Right cardiac atrium (tissue), 5 donors: ENCODE data around the gene PCP2. TPM values are rescaled to one million over a fixed set of nuclear protein-coding genes. Genes with fewer than 3 reads are reported as not detected.

Experiments
- ATAC-seq, 2 donors: fragments of 200-7000 bp; cut with Tn5 transposase; one replicate each; pipeline versions ENCODE4 v1.8.0 to v1.9.1; 2020; ENCODE audit warnings: moderate library complexity in 2 of 2, mild to moderate bottlenecking in 1 of 2
- DNase-seq, 3 donors: peaks; one replicate each; pipeline ENCODE4 v3.0.0-alpha.2; 2020
- H3K27ac ChIP-seq: one replicate; pipeline ENCODE4 v1.5.1; 2013; ENCODE audit warnings: mild to moderate bottlenecking, low read length, control low read depth, moderate library complexity
- H3K27me3 ChIP-seq: one replicate; pipeline ENCODE4 v1.6.1; 2013; ENCODE audit not compliant: control insufficient read depth, insufficient read depth
- H3K4me1 ChIP-seq: one replicate; pipeline ENCODE4 v1.6.1; 2013; ENCODE audit warnings: low read length; ENCODE audit not compliant: control insufficient read depth, insufficient read depth
- H3K4me3 ChIP-seq: one replicate; pipeline ENCODE4 v1.5.1; 2013; ENCODE audit warnings: low read length, control low read depth
- H3K9me3 ChIP-seq: one replicate; pipeline ENCODE4 v1.6.1; 2013; ENCODE audit warnings: low read length; ENCODE audit not compliant: control insufficient read depth
- WGBS: extraction: QIAGEN DNeasy Blood & Tissue Kit; methylation state at CpG from one replicate; pipeline ENCODE4 v1.1.7; 2013; 5-methylcytosine and 5-hydroxymethylcytosine counted together
- intact Hi-C, 4 donors: fragments of 100-400 bp; cut with DNase I; formaldehyde crosslinking; loops; one replicate each; pipeline versions ENCODE4 v1.11.0 to v1.14.0; 2022 to 2023
- microRNA-seq, 2 donors: library from miRNA; unstranded; fragments of <30 nt; microRNA quantifications; one replicate each; pipeline ENCODE4 v1.2.0, GENCODE V29; 2020 to 2021
- polyA plus RNA-seq: library from polyadenylated mRNA; stranded (reverse); fragments of 200-250 nt; gene quantifications from one replicate; pipeline ENCODE4 v1.2.3, GENCODE V29; 2013
- total RNA-seq, 4 donors: library from RNA; stranded (reverse); fragmentation: NEBNext Ultra II Directional; extraction: Animal tissue kit (Norgen Biotek cat#: 25700); gene quantifications; one replicate each; pipeline ENCODE4 v1.2.1, GENCODE V29; 2021
- donor health status: healthy with polysubstance abuse.
- donor health status: DM: no; HTN: yes; CAD: no.
- donor health status: DM: no; HTN: no; CAD: no.
- donor health status: DM: no; HTN: yes; CAD: no; lungs with severe emphysema.
- donor health status: DM: yes; HTN: yes; CAD: no.

Gene PCP2
- total and polyA plus RNA-seq, 5 donors, result 0.34 TPM; not detected in 4

DNA sequence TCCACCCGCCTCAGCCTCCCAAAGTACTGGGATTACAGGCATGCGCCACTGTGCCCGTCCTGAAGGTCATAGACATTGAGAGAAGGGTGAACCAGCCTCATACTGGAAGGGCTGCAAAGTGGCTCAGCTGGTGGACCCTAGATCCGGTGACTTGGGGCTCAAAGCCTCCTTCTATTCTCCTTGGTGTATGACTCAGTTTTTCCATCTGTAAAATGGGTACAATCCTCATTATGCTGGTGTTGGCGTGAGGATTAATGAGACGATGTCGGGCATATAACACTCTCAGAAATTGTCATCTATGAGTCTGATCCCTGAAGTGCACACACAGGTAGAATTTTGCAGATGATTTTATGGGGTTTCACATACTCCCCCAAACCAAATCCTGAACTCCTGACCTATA, 43.7 kb downstream of the PCP2 start:
- no peaks in the 10 kb centered on the region for H3K27me3 ChIP-seq
- 89% methylated on average over 7 of the region's 7 CpGs for WGBS
- no peak for ATAC-seq

GRCh38 chr19:7582446-7582845, 51.1 kb downstream of the PCP2 start:
- H3K4me3 ChIP-seq, result no peak overlapping the region
- no peak overlapping the region for H3K27ac ChIP-seq
- ATAC-seq (no peak), DNase-seq (no peak)
- no peaks in the 10 kb centered on the region for H3K27me3 ChIP-seq
- intact Hi-C loops, result no loop called here
- no peaks in the 10 kb centered on the region for H3K9me3 ChIP-seq
- H3K4me1 ChIP-seq, result no peaks in the 10 kb centered on the region
- 59% methylated on average over 11 of the region's 11 CpGs for WGBS

More for the DNA sequence above, 43.7 kb downstream of the PCP2 start:
- Histone ChIP-seq H3K4me3 (no peak overlapping the region), H3K4me1 (no peaks in the 10 kb centered on the region), H3K9me3 (no peaks in the 10 kb centered on the region), H3K27ac (no peak overlapping the region)
- intact Hi-C loops, result no loop called here
- DNase-seq, result no peak

Small RNA genes lying within 50 kb of the gene (microRNA-seq; reads per million reads assigned to microRNA genes)
- gene MIR6792, result 0 reads per million in 2 donors

Other genes with a start within 250 kb of the PCP2 start
- gene PEX11G, start 144.7 kb downstream of the PCP2 start, total RNA-seq, result 1 to 10 TPM; 1.5 to 2.5 (median 2.3) TPM
- 3.2 TPM for gene PEX11G, start 144.7 kb downstream of the PCP2 start, polyA plus RNA-seq
- gene ZNF358, start 117.6 kb downstream of the PCP2 start, total RNA-seq, result 100 to 1,000 TPM; 101 to 120 (median 115) TPM
- 143 TPM for gene ZNF358, start 117.6 kb downstream of the PCP2 start, polyA plus RNA-seq
- 10 to 100 TPM; 19.5 to 24.4 (median 21.8) TPM for gene MCOLN1, start 111.1 kb downstream of the PCP2 start, total RNA-seq
- 20.7 TPM for gene MCOLN1, start 111.1 kb downstream of the PCP2 start, polyA plus RNA-seq
- 10 to 100 TPM; 53.4 to 70.9 (median 65.4) TPM for gene PNPLA6, start 98.0 kb downstream of the PCP2 start, total RNA-seq
- gene PNPLA6, start 98.0 kb downstream of the PCP2 start, polyA plus RNA-seq, result 33.5 TPM
- under 1 TPM; 0.20 to 0.71 (median 0.38) TPM for gene CAMSAP3, start 37.9 kb downstream of the PCP2 start, total RNA-seq
- gene CAMSAP3, start 37.9 kb downstream of the PCP2 start, polyA plus RNA-seq, result 0.29 TPM
- 10 to 100 TPM; 18.9 to 27.3 (median 26.0) TPM for gene XAB2, start 4.2 kb downstream of the PCP2 start, total RNA-seq
- 19.0 TPM for gene XAB2, start 4.2 kb downstream of the PCP2 start, polyA plus RNA-seq
- gene PET100, start 3.9 kb downstream of the PCP2 start, total RNA-seq, result 100 to 1,000 TPM; 136 to 194 (median 167) TPM
- 191 TPM for gene PET100, start 3.9 kb downstream of the PCP2 start, polyA plus RNA-seq
- 10 to 100 TPM in 1 of 4 donors, 1 to 10 TPM in 3; 6.8 to 12.1 (median 9.2) TPM for gene STXBP2, start 3.4 kb upstream of the PCP2 start, total RNA-seq
- 5.0 TPM for gene STXBP2, start 3.4 kb upstream of the PCP2 start, polyA plus RNA-seq
- 1 to 10 TPM in 1 of 4 donors, under 1 TPM in 2, not detected in 1; 0.49 to 1.7 (median 0.78) TPM for gene RETN, start 35.3 kb upstream of the PCP2 start, total RNA-seq
- gene RETN, start 35.3 kb upstream of the PCP2 start, polyA plus RNA-seq, result 7.2 TPM
- gene MCEMP1, start 43.4 kb upstream of the PCP2 start, total RNA-seq, result under 1 TPM; 0.17 to 0.85 (median 0.47) TPM
- gene MCEMP1, start 43.4 kb upstream of the PCP2 start, polyA plus RNA-seq, result 0.50 TPM
- gene TRAPPC5, start 47.1 kb upstream of the PCP2 start, total RNA-seq, result 100 to 1,000 TPM in 1 of 4 donors, 10 to 100 TPM in 3; 94.8 to 121 (median 97.1) TPM
- gene TRAPPC5, start 47.1 kb upstream of the PCP2 start, polyA plus RNA-seq, result 93.4 TPM
- not detected for gene FCER2, start 68.4 kb upstream of the PCP2 start, total RNA-seq
- 0.09 TPM for gene FCER2, start 68.4 kb upstream of the PCP2 start, polyA plus RNA-seq
- 1 to 10 TPM in 2 of 4 donors, under 1 TPM in 2; 0.54 to 1.6 (median 1.1) TPM for gene CLEC4G, start 98.4 kb upstream of the PCP2 start, total RNA-seq
- 0.32 TPM for gene CLEC4G, start 98.4 kb upstream of the PCP2 start, polyA plus RNA-seq
- 10 to 100 TPM in 1 of 4 donors, 1 to 10 TPM in 3; 3.7 to 10.7 (median 9.1) TPM for gene CD209, start 113.8 kb upstream of the PCP2 start, total RNA-seq
- gene CD209, start 113.8 kb upstream of the PCP2 start, polyA plus RNA-seq, result 0.68 TPM
- gene CLEC4M, start 129.5 kb upstream of the PCP2 start, total RNA-seq, result not detected
- not detected for gene CLEC4M, start 129.5 kb upstream of the PCP2 start, polyA plus RNA-seq
- 10 to 100 TPM; 17.7 to 20.5 (median 18.6) TPM for gene EVI5L, start 196.5 kb upstream of the PCP2 start, total RNA-seq
- 22.2 TPM for gene EVI5L, start 196.5 kb upstream of the PCP2 start, polyA plus RNA-seq
- under 1 TPM in 2 of 4 donors, not detected in 2; 0.29 to 0.34 TPM for gene PRR36, start 240.7 kb upstream of the PCP2 start, total RNA-seq
- 0.11 TPM for gene PRR36, start 240.7 kb upstream of the PCP2 start, polyA plus RNA-seq